ENCODE results near the gene PRKAG2.

PRKAG2 gene

GRCh38 chr7:151871904-151872303 lies 5.0 kb downstream of the PRKAG2 start:
- no peak for TF ChIP-seq CTCF (IDR thresholded peaks at IDR 0.05; ENCODE audit: low read depth, low read length)
- no peak overlapping the region for H3K4me3 ChIP-seq (ENCODE audit: low read depth, low read length)

GRCh38 chr7:151871189-151871735 lies 5.7 kb downstream of the PRKAG2 start:
- no peak for TF ChIP-seq CTCF (IDR thresholded peaks at IDR 0.05; ENCODE audit: low read depth, low read length)
- H3K4me3 ChIP-seq (ENCODE audit: low read depth, low read length): no peak overlapping the region

- TF ChIP-seq CTCF (IDR thresholded peaks at IDR 0.05; ENCODE audit: low read depth, low read length): no peak
- H3K4me3 ChIP-seq (ENCODE audit: low read depth, low read length): no peak overlapping the region
Observed at GRCh38 chr7:151869968-151870918, 6.7 kb downstream of the PRKAG2 start.

GRCh38 chr7:151869455-151869854 lies 7.5 kb downstream of the PRKAG2 start:
- no peak overlapping the region for H3K4me3 ChIP-seq (ENCODE audit: low read depth, low read length)
- no peak for TF ChIP-seq CTCF (IDR thresholded peaks at IDR 0.05; ENCODE audit: low read depth, low read length)

GRCh38 chr7:151869109-151869428 lies 7.8 kb downstream of the PRKAG2 start:
- no peak for TF ChIP-seq CTCF (IDR thresholded peaks at IDR 0.05; ENCODE audit: low read depth, low read length)
- H3K4me3 ChIP-seq (ENCODE audit: low read depth, low read length): no peak overlapping the region

GRCh38 chr7:151868396-151869108 lies 8.4 kb downstream of the PRKAG2 start:
- H3K4me3 ChIP-seq (ENCODE audit: low read depth, low read length): no peak overlapping the region
- no peak for TF ChIP-seq CTCF (IDR thresholded peaks at IDR 0.05; ENCODE audit: low read depth, low read length)

- TF ChIP-seq CTCF (IDR thresholded peaks at IDR 0.05; ENCODE audit: low read depth, low read length): no peak
- H3K4me3 ChIP-seq (ENCODE audit: low read depth, low read length): no peak overlapping the region
Observed at GRCh38 chr7:151867912-151868311, 9.0 kb downstream of the PRKAG2 start.

Measured in WI38 (cell line).